Common myeloid progenitor, CD34-positive (primary cell): ENCODE measurements around the gene SLC16A8.

Experiments used
- CTCF ChIA-PET: fragments of 350-600 bp; sonication (Branson Sonifier 250); formaldehyde crosslinking; loops from one replicate; lab custom pipeline; 2021; ENCODE audit warnings: antibody characterized with exemption; lab: Charles Lee
- POLR2A ChIA-PET: fragments of 350-600 bp; sonication (Branson Sonifier 250); formaldehyde crosslinking; loops from one replicate; lab custom pipeline; 2021; ENCODE audit warnings: antibody characterized with exemption; lab: Charles Lee
- DNase-seq, 3 donors: peaks; one replicate each; pipeline versions ENCODE4 v3.0.0 to v3.0.0-alpha.2; 2013
- H3K27ac ChIP-seq, 2 experiments: 1 replicate in 1 of 2; 2 replicates in 1 of 2; pipeline ENCODE4 v1.7.0; 2013; ENCODE audit warnings: inconsistent platforms in 2 of 2, low read length in 2 of 2, mild to moderate bottlenecking in 2 of 2, low read depth in 1 of 2, moderate library complexity in 1 of 2; ENCODE audit not compliant: severe bottlenecking in 2 of 2, insufficient read depth in 1 of 2, poor library complexity in 1 of 2
- H3K27me3 ChIP-seq, 5 experiments: replicated peaks in 2 of 5; 1 replicate in 3 of 5; 2 replicates in 2 of 5; pipeline versions ENCODE4 v1.6.1 to v1.7.0; 2013; ENCODE audit warnings: low read length in 4 of 5, mild to moderate bottlenecking in 2 of 5, moderate library complexity in 2 of 5, inconsistent platforms in 1 of 5; ENCODE audit not compliant: insufficient read depth in 5 of 5, control insufficient read depth in 4 of 5
- H3K36me3 ChIP-seq, 4 experiments: 1 replicate in 2 of 4; 2 replicates in 2 of 4; pipeline versions ENCODE4 v1.6.1 to v1.7.0; 2013; ENCODE audit warnings: low read length in 3 of 4, control low read depth in 1 of 4, mild to moderate bottlenecking in 1 of 4; ENCODE audit not compliant: control insufficient read depth in 4 of 4, insufficient read depth in 4 of 4
- H3K4me1 ChIP-seq, 4 experiments: 1 replicate in 3 of 4; 2 replicates in 1 of 4; pipeline versions ENCODE4 v1.6.1 to v1.7.1; 2013; ENCODE audit warnings: low read length in 3 of 4, mild to moderate bottlenecking in 3 of 4, control low read depth in 1 of 4, inconsistent platforms in 1 of 4, moderate library complexity in 1 of 4; ENCODE audit not compliant: control insufficient read depth in 4 of 4, insufficient read depth in 4 of 4; ENCODE audit errors: control extremely low read depth in 1 of 4
- H3K4me3 ChIP-seq, 7 experiments: 1 replicate in 4 of 7; 2 replicates in 3 of 7; pipeline versions ENCODE4 v1.5.1 to v1.7.0; 2013; ENCODE audit warnings: mild to moderate bottlenecking in 7 of 7, low read length in 6 of 7, moderate library complexity in 6 of 7, inconsistent platforms in 2 of 7, low read depth in 2 of 7, control low read depth in 1 of 7; ENCODE audit not compliant: insufficient read depth in 4 of 7, control insufficient read depth in 1 of 7; ENCODE audit errors: extremely low read depth in 1 of 7
- H3K9me3 ChIP-seq, 5 experiments: 1 replicate in 4 of 5; 2 replicates in 1 of 5; pipeline versions ENCODE4 v1.6.1 to v1.7.1; 2013; ENCODE audit warnings: low read length in 4 of 5, mild to moderate bottlenecking in 2 of 5, inconsistent platforms in 1 of 5, low read depth in 1 of 5, moderate library complexity in 1 of 5; ENCODE audit not compliant: control insufficient read depth in 4 of 5, insufficient read depth in 2 of 5; ENCODE audit errors: control extremely low read depth in 1 of 5
- WGBS: methylation state at CpG from one replicate; pipeline ENCODE4 v1.1.5; 2013; ENCODE audit not compliant: insufficient coverage; 5-methylcytosine and 5-hydroxymethylcytosine counted together

Gene SLC16A8

DNA sequence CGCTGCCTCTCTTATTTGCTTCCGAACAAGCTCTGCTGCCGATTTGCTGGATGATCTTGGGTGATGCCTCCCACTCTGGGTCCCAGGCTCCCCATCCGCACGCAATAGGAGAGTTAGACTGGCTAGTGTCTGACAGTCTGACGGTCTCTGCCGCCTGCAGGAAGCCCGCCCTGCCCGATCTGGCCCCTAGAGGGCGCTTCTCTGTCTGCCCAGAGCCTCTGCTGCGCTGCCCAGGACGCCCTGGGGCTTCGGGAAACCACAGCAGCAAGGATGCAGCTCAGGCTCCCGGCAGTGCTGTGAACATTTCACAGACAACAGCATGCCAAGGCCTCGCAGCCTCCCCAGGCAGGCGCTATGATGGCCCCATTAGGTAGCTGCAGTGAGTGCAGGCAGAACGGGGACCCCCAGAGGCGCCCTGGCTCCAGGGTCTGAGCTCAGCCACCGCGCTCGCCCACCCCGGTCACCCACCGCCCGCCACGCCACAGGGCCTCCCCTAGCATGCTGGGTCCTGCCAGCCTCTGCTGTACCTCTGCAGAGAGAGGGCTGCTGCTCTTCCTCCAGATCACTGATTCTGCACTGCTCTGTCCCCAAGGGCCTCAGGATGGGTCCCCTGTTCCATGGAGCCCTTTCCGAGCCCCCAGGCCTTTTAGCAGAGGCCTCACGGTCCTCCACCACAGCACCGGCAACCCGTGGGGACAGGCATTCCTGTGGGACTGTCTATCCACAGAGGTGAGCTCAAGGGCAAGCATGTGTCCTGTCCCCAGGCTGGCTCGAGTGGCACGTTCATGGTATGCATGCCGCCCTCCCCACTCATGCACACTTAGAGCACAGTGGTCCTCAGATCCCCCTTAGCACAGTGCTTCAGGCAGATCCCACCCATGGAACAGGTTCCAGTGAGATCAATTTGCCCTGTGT, 30.8 kb upstream of the SLC16A8 start:
- DNase-seq, result peak; percentile 65 to 84 (median 79)
- Histone ChIP-seq H3K4me1 (peaks cover 0 to 3% (median 0%) of the 10 kb centered on the region in 4 experiments), H3K27ac (no peak overlapping the region), H3K36me3 (peaks cover 0 to 35% (median 10%) of the 10 kb centered on the region in 4 experiments), H3K9me3 (no peaks in the 10 kb centered on the region), H3K4me3 (no peak overlapping the region), H3K27me3 (no peaks in the 10 kb centered on the region)
- POLR2A ChIA-PET, result interaction anchor here (0.6 to 1.1 kb wide), 2 partner anchors 62 to 958 kb away, joined by 3 read pairs; no protein-coding TSS in a partner anchor
- 72% methylated on average over 28 of the region's 32 CpGs for WGBS
- CTCF ChIA-PET, result interaction anchor here (0.6 to 5.6 kb wide), 21 partner anchors 9 to 232 kb away, joined by 3 to 44 read pairs (median 4); no protein-coding TSS in a partner anchor

DNA sequence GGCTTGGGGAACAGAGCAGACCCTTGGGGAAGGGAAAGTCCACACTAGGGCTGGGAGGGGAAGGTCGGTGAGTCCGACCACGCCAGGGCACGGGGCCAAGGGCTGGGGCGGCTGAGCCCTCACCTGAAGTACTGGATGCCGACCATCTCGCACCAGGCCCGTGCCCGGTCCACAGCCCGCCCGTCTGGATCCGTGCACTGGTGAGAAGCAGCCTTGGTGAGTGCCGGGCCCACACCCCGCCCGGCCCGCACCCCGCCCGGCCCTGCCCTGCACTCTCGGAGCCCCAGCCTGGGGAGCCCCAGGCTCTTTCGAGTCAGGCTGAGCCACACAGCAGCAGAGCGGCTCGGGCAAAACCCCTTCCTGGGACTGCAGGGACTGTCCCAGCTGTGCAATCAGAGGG, 28.4 kb upstream of the SLC16A8 start:
- Histone ChIP-seq H3K4me3 (no peak overlapping the region), H3K36me3 (peaks cover 0 to 32% (median 10%) of the 10 kb centered on the region in 4 experiments), H3K4me1 (peaks cover 0 to 3% (median 0%) of the 10 kb centered on the region in 4 experiments), H3K27ac (no peak overlapping the region), H3K27me3 (no peaks in the 10 kb centered on the region), H3K9me3 (no peaks in the 10 kb centered on the region)
- no peak for DNase-seq
- 99% methylated on average over 21 of the region's 22 CpGs for WGBS
- ChIA-PET CTCF (interaction anchor here (1.0 to 5.6 kb wide), 2 partner anchors 12 to 116 kb away, joined by 3 to 44 read pairs; no protein-coding TSS in a partner anchor), POLR2A (interaction anchor here (0.5 kb wide), 1 partner anchor 95 kb away, joined by 4 read pairs; no protein-coding TSS in a partner anchor)

DNA sequence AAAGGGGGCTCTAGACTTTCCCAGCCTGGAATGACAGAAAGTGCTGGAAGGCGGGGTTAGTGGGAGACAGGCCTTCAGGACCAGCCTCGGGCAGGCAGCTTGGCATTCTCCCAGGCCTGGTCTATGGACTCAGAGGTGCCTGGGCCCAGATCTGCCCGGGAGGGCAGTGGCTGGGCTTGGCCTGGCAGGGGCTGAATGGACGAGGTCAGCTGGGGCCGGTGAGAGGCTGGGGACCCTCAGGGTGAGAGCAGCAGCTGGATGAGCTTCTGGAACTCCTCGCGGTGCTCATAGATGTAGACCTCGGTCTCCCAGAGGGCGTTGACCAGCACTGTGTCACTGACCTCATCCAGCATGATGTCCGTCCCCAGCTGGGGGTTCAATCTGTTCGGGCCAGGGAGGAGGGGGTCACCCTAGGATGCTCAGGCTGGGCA, 28.0 kb upstream of the SLC16A8 start:
- no peaks in the 10 kb centered on the region for H3K27me3 ChIP-seq
- 94% methylated on average over 11 of the region's 11 CpGs for WGBS
- peaks cover 0 to 3% (median 0%) of the 10 kb centered on the region in 4 experiments for H3K4me1 ChIP-seq
- DNase-seq, result no peak
- ChIA-PET POLR2A (no interaction called here), CTCF (interaction anchor here (1.0 to 5.6 kb wide), 3 partner anchors 12 to 117 kb away, joined by 3 to 44 read pairs (median 3); no protein-coding TSS in a partner anchor)
- no peaks in the 10 kb centered on the region for H3K9me3 ChIP-seq
- no peak overlapping the region for H3K4me3 ChIP-seq
- no peak overlapping the region for H3K27ac ChIP-seq
- H3K36me3 ChIP-seq, result peaks cover 0 to 32% (median 10%) of the 10 kb centered on the region in 4 experiments

DNA sequence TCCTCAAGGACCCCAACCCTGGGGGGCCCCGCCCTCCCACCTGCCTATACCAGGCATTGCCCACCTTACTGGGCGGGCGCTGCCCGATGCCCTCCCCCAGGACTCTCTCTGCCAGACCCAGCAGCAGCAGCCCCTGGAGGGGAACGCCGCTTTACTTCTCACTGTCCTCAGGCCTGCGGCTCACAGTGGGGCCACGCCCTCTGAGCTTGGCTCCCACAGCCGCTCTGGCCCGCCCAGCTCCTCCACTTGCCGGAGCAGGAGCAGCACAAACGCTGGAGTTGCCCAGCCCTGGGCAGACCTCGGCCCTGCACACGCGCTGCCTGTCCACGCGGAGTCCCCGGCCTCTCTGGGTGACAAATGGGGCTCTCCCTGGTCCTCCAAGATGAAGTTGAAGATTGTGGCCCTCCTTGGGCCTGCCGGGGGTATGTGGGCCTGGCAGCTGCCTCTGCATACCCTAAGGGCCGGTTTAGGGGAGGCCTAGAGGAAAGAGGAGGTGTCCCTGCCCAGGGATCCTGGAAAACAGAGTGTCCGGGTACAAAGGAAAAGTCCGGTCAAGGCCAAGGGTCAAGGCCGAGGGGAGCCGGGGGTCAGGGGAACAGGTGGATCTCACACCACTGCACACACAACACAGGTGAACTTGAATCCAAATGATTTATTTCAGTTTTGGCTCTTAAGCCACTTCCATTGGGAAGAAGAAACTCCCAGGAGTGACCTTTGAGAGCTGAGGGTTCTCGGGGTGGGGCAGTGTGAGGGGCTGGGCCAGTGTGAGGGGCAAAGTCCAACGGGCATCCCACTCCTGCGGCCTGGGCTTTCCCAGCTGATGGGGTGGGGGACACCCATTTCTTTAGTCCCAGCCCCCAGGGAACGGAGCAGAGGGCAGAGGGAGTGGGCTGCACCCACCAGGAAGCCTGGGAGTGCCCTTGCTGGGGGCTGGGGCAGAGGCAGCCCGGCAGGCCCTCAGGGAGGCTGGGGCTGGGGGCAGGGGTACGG, 27.2 kb upstream of the SLC16A8 start:
- H3K4me1 ChIP-seq, result peaks cover 0 to 3% (median 0%) of the 10 kb centered on the region in 4 experiments
- H3K4me3 ChIP-seq, result no peak overlapping the region
- H3K27me3 ChIP-seq, result no peaks in the 10 kb centered on the region
- POLR2A ChIA-PET, result no interaction called here
- no peaks in the 10 kb centered on the region for H3K9me3 ChIP-seq
- DNase-seq, result no peak
- CTCF ChIA-PET, result interaction anchor here (1.0 to 5.6 kb wide), 2 partner anchors 59 to 118 kb away, joined by 3 to 44 read pairs; no protein-coding TSS in a partner anchor
- H3K27ac ChIP-seq, result no peak overlapping the region
- peaks cover 0 to 32% (median 10%) of the 10 kb centered on the region in 4 experiments for H3K36me3 ChIP-seq
- WGBS, result 94% methylated on average over 19 of the region's 30 CpGs

DNA sequence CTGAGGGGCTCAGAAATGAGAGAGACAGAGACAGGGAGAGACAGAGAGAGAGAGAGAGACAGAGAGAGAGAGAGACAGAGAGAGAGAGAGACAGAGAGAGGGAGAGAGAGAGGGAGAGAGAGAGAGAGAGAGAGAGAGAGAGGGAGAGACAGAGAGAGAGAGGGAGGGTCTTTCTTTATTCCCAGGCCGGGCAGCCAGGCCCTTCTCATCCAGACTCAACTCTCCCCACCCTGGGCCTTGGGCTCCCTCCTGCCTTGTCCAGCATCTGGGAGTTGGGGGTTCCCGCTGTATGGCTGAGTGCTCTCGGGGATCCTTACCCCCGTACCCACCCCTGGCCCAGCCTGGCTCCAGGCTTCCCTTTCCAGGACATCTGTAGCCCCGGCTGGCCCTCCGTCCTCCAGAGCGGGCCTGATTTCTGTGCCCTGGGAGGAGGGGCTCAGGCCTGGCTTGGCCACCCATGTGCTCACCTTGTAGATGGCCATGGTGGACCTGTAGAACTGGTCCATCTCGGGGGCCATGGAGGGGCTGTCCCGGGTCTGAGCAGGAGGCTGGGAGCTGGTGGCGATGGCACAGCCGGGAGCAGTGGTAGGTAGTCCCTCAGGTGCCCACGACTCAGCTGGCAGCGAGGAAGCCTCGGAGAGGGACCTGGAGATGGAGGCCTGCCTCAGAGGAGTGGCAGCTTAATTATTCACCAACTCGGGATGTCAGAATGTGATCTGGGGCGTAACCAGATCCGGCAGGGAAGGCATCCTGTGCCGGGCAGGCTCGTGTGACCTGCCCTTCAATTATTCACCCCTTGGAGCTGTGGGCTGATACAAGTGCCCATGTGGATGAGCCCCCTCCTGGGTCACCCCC, 26.3 kb upstream of the SLC16A8 start, which contains the start of gene BAIAP2L2:
Gene BAIAP2L2 (minus strand): TSS at position 677 of the 855 bp plus-strand sequence. CDS start 159 bp downstream, at position 518.
- Histone ChIP-seq H3K9me3 (no peaks in the 10 kb centered on the region), H3K36me3 (peaks cover 0 to 24% (median 9%) of the 10 kb centered on the region in 4 experiments), H3K27ac (no peak within 1 kb of the TSS), H3K27me3 (no peaks in the 10 kb centered on the region), H3K4me3 (no peak within 1 kb of the TSS), H3K4me1 (peaks cover 0 to 3% (median 0%) of the 10 kb centered on the region in 4 experiments)
- peak in 1 of 3 donors; percentile 17 for DNase-seq
- CTCF ChIA-PET, result interaction anchor here (0.5 kb wide), 1 partner anchor 87 kb away, joined by 3 read pairs; no protein-coding TSS in a partner anchor
- POLR2A ChIA-PET, result no interaction called here
- WGBS, result 94% methylated on average over 15 of the region's 19 CpGs
